Measurements from ENCODE around the gene ANK3. TPM values are rescaled to one million over a fixed set of nuclear protein-coding genes. Genes with fewer than 3 reads are reported as not detected.

Gene ANK3
- total RNA-seq, 1 experiment from 2014 or later = 32.0 TPM

DNA sequence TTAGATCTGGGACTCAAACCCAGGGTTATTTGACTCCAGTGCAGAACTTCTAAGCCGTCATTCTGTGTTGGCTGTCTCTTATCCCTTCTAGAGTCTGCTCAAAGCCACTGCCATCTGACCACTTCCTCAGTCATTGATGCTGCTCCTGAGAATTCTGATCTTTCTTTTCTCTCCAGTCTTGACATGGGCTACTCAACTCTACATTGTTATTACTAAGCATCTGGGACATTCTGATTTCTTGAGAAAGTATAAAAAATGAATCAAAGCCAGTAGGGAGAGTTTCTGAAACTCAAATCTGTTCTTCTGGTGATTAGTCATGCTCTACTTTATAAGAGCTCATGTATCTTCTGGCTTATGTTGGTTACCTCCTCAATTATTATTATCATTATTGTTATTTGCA, 48.7 kb downstream of the ANK3 start:
- POLR2A ChIA-PET (ENCODE audit: unreplicated experiment) = no interaction called here
- H3K4me3 ChIP-seq = no peak overlapping the region
- H3K27ac ChIP-seq = no peak overlapping the region
- intact Hi-C loops (cut with micrococcal nuclease; ENCODE audit: unreplicated experiment) = no loop called here
- no peaks in the 10 kb centered on the region for H3K79me2 ChIP-seq (ENCODE audit: low read depth)
- H3K4me2 ChIP-seq = no peak overlapping the region
- no peaks in the 10 kb centered on the region for H3K4me1 ChIP-seq (replicated peaks; ENCODE audit: insufficient read depth)
- CTCF ChIA-PET = interaction anchor here (0.5 kb wide), 1 partner anchor 718 kb away, joined by 4 read pairs; no protein-coding TSS in a partner anchor
- H3K27me3 ChIP-seq (ENCODE audit: insufficient read depth, low read depth) = no peaks in the 10 kb centered on the region
- no TSS peak for BruUV-seq (replicated peaks)
- DNase-seq = no peak
- no peaks in the 10 kb centered on the region for H3K9me3 ChIP-seq (ENCODE audit: insufficient read depth, low read depth)
- no peaks in the 10 kb centered on the region for H3K36me3 ChIP-seq (ENCODE audit: low read depth)
- H3F3A ChIP-seq (ENCODE audit: insufficient read depth, low read depth) = no peaks in the 10 kb centered on the region
- H4K20me1 ChIP-seq (ENCODE audit: insufficient read depth) = no peaks in the 10 kb centered on the region
- H2AFZ ChIP-seq = no peak overlapping the region
- no peak for TF ChIP-seq EZH2 (IDR thresholded peaks at IDR 0.05; ENCODE audit: low read depth)
- TF ChIP-seq, protein P1, sequence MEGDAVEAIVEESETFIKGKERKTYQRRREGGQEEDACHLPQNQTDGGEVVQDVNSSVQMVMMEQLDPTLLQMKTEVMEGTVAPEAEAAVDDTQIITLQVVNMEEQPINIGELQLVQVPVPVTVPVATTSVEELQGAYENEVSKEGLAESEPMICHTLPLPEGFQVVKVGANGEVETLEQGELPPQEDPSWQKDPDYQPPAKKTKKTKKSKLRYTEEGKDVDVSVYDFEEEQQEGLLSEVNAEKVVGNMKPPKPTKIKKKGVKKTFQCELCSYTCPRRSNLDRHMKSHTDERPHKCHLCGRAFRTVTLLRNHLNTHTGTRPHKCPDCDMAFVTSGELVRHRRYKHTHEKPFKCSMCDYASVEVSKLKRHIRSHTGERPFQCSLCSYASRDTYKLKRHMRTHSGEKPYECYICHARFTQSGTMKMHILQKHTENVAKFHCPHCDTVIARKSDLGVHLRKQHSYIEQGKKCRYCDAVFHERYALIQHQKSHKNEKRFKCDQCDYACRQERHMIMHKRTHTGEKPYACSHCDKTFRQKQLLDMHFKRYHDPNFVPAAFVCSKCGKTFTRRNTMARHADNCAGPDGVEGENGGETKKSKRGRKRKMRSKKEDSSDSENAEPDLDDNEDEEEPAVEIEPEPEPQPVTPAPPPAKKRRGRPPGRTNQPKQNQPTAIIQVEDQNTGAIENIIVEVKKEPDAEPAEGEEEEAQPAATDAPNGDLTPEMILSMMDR (conservative IDR thresholded peaks at IDR 0.05) = no peak
- no peaks in the 10 kb centered on the region for H3K9me2 ChIP-seq (ENCODE audit: insufficient read depth)

DNA sequence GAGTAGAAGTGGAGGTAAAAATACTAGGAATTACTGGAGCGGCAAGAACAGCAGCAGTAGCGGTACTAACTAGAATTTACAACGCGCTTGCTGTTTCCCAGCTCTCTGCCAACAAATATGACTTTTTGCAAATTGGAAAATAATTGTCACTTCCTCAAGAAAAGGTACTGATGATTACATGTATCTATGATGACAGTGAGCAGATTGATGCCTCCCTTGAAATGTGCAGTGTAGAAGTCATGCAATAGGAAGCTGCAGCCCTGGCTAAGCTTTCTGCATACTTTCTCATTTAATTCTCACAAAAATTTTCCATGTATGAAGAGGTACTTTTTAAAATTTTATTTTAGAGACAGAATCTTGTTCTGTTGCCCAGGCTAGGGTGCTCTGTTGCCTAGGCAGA, 49.9 kb downstream of the ANK3 start:
- ChIA-PET POLR2A (ENCODE audit: unreplicated experiment) (no interaction called here), CTCF (no interaction called here)
- no peak overlapping the region for H2AFZ ChIP-seq
- no peaks in the 10 kb centered on the region for H3K4me1 ChIP-seq (replicated peaks; ENCODE audit: insufficient read depth)
- no peak overlapping the region for H3K4me2 ChIP-seq
- no TSS peak for BruUV-seq (replicated peaks)
- no peaks in the 10 kb centered on the region for H3K27me3 ChIP-seq (ENCODE audit: insufficient read depth, low read depth)
- intact Hi-C loops (cut with micrococcal nuclease; ENCODE audit: unreplicated experiment) = no loop called here
- no peaks in the 10 kb centered on the region for H3K79me2 ChIP-seq (ENCODE audit: low read depth)
- H3K36me3 ChIP-seq (ENCODE audit: low read depth) = no peaks in the 10 kb centered on the region
- H3K9me2 ChIP-seq (ENCODE audit: insufficient read depth) = no peaks in the 10 kb centered on the region
- DNase-seq = no peak
- no peak overlapping the region for H3K27ac ChIP-seq
- H3K9me3 ChIP-seq (ENCODE audit: insufficient read depth, low read depth) = no peaks in the 10 kb centered on the region
- no peaks in the 10 kb centered on the region for H4K20me1 ChIP-seq (ENCODE audit: insufficient read depth)
- H3F3A ChIP-seq (ENCODE audit: insufficient read depth, low read depth) = no peaks in the 10 kb centered on the region
- TF ChIP-seq, protein P1 (conservative IDR thresholded peaks at IDR 0.05) = no peak
- no peak for TF ChIP-seq EZH2 (IDR thresholded peaks at IDR 0.05; ENCODE audit: low read depth)
- H3K4me3 ChIP-seq = no peak overlapping the region

DNA sequence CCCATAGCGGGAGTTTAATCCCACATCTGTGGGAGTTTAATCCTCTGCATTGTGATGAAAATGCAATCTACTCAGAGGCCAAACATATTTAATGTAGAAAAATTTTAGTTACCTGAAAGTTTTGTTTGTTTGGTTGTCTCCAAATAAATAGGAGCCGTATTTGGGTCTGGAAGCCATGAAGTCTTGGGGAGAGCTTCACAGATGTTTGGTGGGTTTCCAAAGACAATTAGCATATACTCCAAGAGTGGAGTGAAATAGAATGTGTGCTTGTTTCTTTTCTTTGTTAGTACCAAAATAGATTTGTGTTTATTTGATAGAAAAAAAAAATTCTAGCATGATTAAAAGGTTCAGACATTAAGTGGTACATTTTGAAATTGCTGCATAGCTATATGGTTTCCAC, 50.9 kb downstream of the ANK3 start:
- H2AFZ ChIP-seq = no peak overlapping the region
- H3K27ac ChIP-seq = no peak overlapping the region
- H3K4me2 ChIP-seq = no peak overlapping the region
- H3K27me3 ChIP-seq (ENCODE audit: insufficient read depth, low read depth) = no peaks in the 10 kb centered on the region
- CTCF ChIA-PET = no interaction called here
- intact Hi-C loops (cut with micrococcal nuclease; ENCODE audit: unreplicated experiment) = no loop called here
- no peak for DNase-seq
- H3K9me2 ChIP-seq (ENCODE audit: insufficient read depth) = no peaks in the 10 kb centered on the region
- no peak overlapping the region for H3K4me3 ChIP-seq
- no peaks in the 10 kb centered on the region for H3F3A ChIP-seq (ENCODE audit: insufficient read depth, low read depth)
- H3K36me3 ChIP-seq (ENCODE audit: low read depth) = no peaks in the 10 kb centered on the region
- no peaks in the 10 kb centered on the region for H3K4me1 ChIP-seq (replicated peaks; ENCODE audit: insufficient read depth)
- no peak for TF ChIP-seq EZH2 (IDR thresholded peaks at IDR 0.05; ENCODE audit: low read depth)
- TF ChIP-seq, protein P1 (conservative IDR thresholded peaks at IDR 0.05) = no peak
- no peaks in the 10 kb centered on the region for H4K20me1 ChIP-seq (ENCODE audit: insufficient read depth)
- H3K9me3 ChIP-seq (ENCODE audit: insufficient read depth, low read depth) = no peaks in the 10 kb centered on the region
- POLR2A ChIA-PET (ENCODE audit: unreplicated experiment) = no interaction called here
- no peaks in the 10 kb centered on the region for H3K79me2 ChIP-seq (ENCODE audit: low read depth)
- no TSS peak for BruUV-seq (replicated peaks)
